Mesothelial cell of epicardium (in vitro differentiated cells): ENCODE data around the gene MPV17L2. TPM values are rescaled to one million over a fixed set of nuclear protein-coding genes. Genes with fewer than 3 reads are reported as not detected.

ENCODE experiments used
- DNase-seq, 2 experiments: peaks; one replicate each; pipeline ENCODE4 v3.0.0; 2021; ENCODE audit warnings: low spot score in 2 of 2; ENCODE audit not compliant: unreplicated experiment in 2 of 2
- H3K27ac Mint-ChIP-seq: 2 replicates; pipeline ENCODE4 v1.8.0; 2021; ENCODE audit warnings: mixed read lengths
- H3K27me3 Mint-ChIP-seq: 2 replicates; pipeline ENCODE4 v1.8.0; 2021; ENCODE audit warnings: low read depth, mixed read lengths
- H3K36me3 Mint-ChIP-seq: 2 replicates; pipeline ENCODE4 v1.8.0; 2021; ENCODE audit warnings: mixed read lengths
- H3K4me1 Mint-ChIP-seq: 2 replicates; pipeline ENCODE4 v1.8.0; 2021; ENCODE audit warnings: mixed read lengths
- H3K4me3 Mint-ChIP-seq: 2 replicates; pipeline ENCODE4 v1.8.0; 2021; ENCODE audit warnings: mild to moderate bottlenecking, moderate library complexity, mixed read lengths
- H3K9me3 Mint-ChIP-seq: 2 replicates; pipeline ENCODE4 v1.8.0; 2021; ENCODE audit warnings: mixed read lengths
- CTCF ChIP-seq: fragments of 200-600 bp; sonication (generic); IDR thresholded peaks from one replicate; pipeline ENCODE4 v1.5.0; 2021; ENCODE audit warnings: antibody characterized with exemption; ENCODE audit not compliant: unreplicated experiment
- total RNA-seq: library from RNA; stranded (reverse); gene quantifications from 3 replicates; pipeline ENCODE4 v1.2.1, GENCODE V29; 2021

The MPV17L2 gene
- total RNA-seq, 1 donor from 2014 or later: 8.2 TPM

- Mint-ChIP-seq H3K4me3 (no peak overlapping the region), H3K27ac (no peak overlapping the region), H3K4me1 (peaks cover 11% of the 10 kb centered on the region), H3K27me3 (peaks cover 48% of the 10 kb centered on the region), H3K36me3 (peaks cover 16% of the 10 kb centered on the region), H3K9me3 (no peaks in the 10 kb centered on the region)
- no peak for DNase-seq
- no peak for TF ChIP-seq CTCF
These were observed 18.0 kb upstream of the MPV17L2 start for GRCh38 chr19:18174983-18175382.

- H3K4me1 Mint-ChIP-seq: peaks cover 11% of the 10 kb centered on the region
- H3K9me3 Mint-ChIP-seq: no peaks in the 10 kb centered on the region
- H3K27me3 Mint-ChIP-seq: peaks cover 48% of the 10 kb centered on the region
- H3K4me3 Mint-ChIP-seq: no peak overlapping the region
- TF ChIP-seq CTCF: no peak
- no peak overlapping the region for H3K27ac Mint-ChIP-seq
- H3K36me3 Mint-ChIP-seq: peaks cover 5% of the 10 kb centered on the region
- DNase-seq: no peak
These were observed 16.4 kb upstream of the MPV17L2 start for GRCh38 chr19:18176367-18177310.

DNA sequence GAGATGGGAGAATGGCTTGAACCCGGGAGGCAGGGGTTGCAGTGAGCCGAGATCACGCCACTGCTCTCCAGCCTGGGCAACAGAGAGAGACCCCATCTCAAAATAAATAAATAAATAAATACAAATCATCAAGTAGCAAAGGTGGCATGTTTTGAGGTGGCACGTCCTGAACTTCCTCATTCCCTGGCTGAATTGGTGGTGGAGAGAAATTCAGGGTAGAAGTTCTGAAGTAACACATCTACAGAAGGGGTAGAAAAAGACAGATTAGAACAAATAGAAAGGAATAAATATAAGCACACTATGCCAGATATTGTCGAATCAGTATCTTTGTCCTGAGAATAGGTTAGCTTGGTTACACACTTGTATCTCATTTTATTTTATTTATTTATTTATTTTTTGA lies 13.1 kb upstream of the MPV17L2 start:
- Mint-ChIP-seq H3K36me3 (no peaks in the 10 kb centered on the region), H3K4me3 (no peak overlapping the region), H3K27me3 (peaks cover 32% of the 10 kb centered on the region), H3K27ac (no peak overlapping the region), H3K4me1 (no peaks in the 10 kb centered on the region), H3K9me3 (no peaks in the 10 kb centered on the region)
- no peak for DNase-seq
- TF ChIP-seq CTCF: no peak

DNA sequence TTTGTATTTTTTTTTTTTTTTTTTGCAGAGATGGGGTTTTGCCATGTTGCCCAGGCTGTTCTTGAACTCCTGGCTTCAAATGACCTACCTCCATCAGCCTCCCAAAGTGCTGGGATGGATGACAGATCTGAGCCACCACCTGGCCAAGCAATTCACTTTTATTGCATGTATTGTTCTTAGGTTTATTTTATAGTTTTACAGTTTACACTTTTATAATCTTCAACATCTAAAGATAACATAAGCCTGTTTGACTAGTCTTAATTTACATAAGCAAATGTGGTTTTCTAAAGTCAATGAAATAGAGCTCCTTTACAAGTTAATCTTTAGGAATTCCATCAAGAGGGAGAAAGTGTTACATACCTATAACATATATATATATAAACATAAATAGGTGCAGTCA lies 9.5 kb upstream of the MPV17L2 start:
- no peak for TF ChIP-seq CTCF
- Mint-ChIP-seq H3K36me3 (no peaks in the 10 kb centered on the region), H3K27me3 (peaks cover 4% of the 10 kb centered on the region), H3K4me3 (no peak overlapping the region), H3K27ac (no peak overlapping the region), H3K9me3 (no peaks in the 10 kb centered on the region), H3K4me1 (no peaks in the 10 kb centered on the region)
- no peak for DNase-seq

GRCh38 chr19:18185538-18185937 lies 7.5 kb upstream of the MPV17L2 start:
- no peaks in the 10 kb centered on the region for H3K4me1 Mint-ChIP-seq
- DNase-seq: no peak
- H3K9me3 Mint-ChIP-seq: no peaks in the 10 kb centered on the region
- H3K36me3 Mint-ChIP-seq: no peaks in the 10 kb centered on the region
- no peak overlapping the region for H3K27ac Mint-ChIP-seq
- peaks cover 1% of the 10 kb centered on the region for H3K27me3 Mint-ChIP-seq
- no peak overlapping the region for H3K4me3 Mint-ChIP-seq
- no peak for TF ChIP-seq CTCF
